ENCODE measurements around the gene MARK3.

DNA sequence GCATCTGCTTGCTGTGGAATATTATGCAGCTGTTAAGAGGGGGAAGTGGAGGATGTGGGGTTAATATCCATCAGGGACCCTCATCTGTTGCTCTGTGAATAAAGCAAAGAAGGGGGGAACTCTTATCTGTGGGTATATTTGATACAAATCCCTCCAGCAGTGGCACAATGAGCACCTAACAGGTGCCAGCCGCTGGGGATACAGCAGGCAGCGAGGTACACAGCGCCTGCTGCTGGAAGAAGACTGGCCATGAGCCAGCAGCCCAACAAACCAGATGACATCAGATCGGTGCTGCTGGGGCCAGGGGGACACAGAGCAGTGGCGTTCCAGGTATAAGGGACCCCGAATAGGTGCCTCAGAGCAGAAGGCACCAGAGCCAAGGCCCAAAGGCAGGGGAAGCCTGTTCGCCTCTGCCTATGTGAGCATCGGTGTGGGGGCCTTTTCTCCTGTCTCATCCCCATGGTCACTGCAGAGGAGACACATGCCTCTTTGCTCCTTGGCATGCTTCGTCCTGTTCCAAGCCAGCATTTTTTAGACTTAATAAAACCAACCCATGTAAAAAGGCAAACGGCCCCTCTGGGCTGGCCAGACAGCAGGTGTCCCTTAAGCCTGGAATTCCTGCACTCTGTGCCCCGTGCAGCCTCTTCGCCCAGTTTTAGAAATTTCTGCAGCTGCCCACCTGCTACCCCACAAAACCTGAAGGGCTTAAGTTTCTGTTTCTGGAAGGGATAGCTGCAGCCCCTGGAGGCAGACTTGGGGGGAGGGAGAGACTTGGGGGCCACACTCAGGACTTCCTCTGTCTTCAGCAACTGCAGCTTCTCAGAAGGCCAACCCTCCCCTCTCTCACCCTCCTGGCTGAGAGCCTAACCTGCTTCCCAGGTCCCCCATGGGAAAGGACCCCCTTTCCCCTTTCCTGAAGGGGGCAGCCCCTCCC, 139.1 kb downstream of the MARK3 start:
- TF ChIP-seq CTCF (optimal IDR thresholded peaks at IDR 0.05 in 1 of 3, IDR thresholded peaks at IDR 0.05 in 1 of 3, conservative IDR thresholded peaks at IDR 0.05 in 1 of 3; ENCODE audit: extremely low read depth in 1 of 3, insufficient read depth in 2 of 3, low read length in 3 of 3) = peak in 1 of 3 experiments; percentile 27
- no peak for TF ChIP-seq EZH2 (IDR thresholded peaks at IDR 0.05; ENCODE audit: low read length)
